KMS-11 (cell line): ENCODE measurements around the gene RNF38.

Experiments
- H2AFZ ChIP-seq: fragments of 200-600 bp; sonication (generic); 2 replicates; pipeline ENCODE4 v1.6.1; 2016; ENCODE audit warnings: antibody characterized with exemption, mixed run types, low read depth
- H3K27ac ChIP-seq: fragments of 200-600 bp; sonication (generic); 2 replicates; pipeline ENCODE4 v1.6.1; 2016; ENCODE audit warnings: mild to moderate bottlenecking, mixed run types
- H3K27me3 ChIP-seq: fragments of 200-600 bp; sonication (generic); 2 replicates; pipeline ENCODE4 v1.6.1; 2017; ENCODE audit warnings: mild to moderate bottlenecking, low read depth, mixed run types, moderate library complexity; ENCODE audit not compliant: insufficient read depth
- H3K36me3 ChIP-seq: fragments of 200-600 bp; sonication (generic); 2 replicates; pipeline ENCODE4 v1.6.1; 2017; ENCODE audit warnings: mild to moderate bottlenecking, mixed run types; ENCODE audit not compliant: insufficient read depth
- H3K4me1 ChIP-seq: fragments of 200-600 bp; sonication (generic); 2 replicates; pipeline ENCODE4 v1.6.1; 2016; ENCODE audit warnings: mild to moderate bottlenecking, low read depth, mixed run types; ENCODE audit not compliant: poor library complexity, severe bottlenecking
- H3K4me2 ChIP-seq: fragments of 200-600 bp; sonication (generic); 2 replicates; pipeline ENCODE4 v1.7.0; 2016; ENCODE audit warnings: mild to moderate bottlenecking, mixed run types
- H3K4me3 ChIP-seq: fragments of 200-600 bp; sonication (generic); IDR thresholded peaks from 2 replicates; pipeline ENCODE4 v1.6.1; 2017; ENCODE audit warnings: low read depth, low read length, mixed read lengths; ENCODE audit not compliant: insufficient read depth
- H3K79me2 ChIP-seq: fragments of 200-600 bp; sonication (generic); 2 replicates; pipeline ENCODE4 v1.6.1; 2016; ENCODE audit warnings: low read depth, mixed run types; ENCODE audit not compliant: insufficient read depth
- H3K9ac ChIP-seq: fragments of 200-600 bp; sonication (generic); 2 replicates; pipeline ENCODE4 v1.6.1; 2016; ENCODE audit warnings: mild to moderate bottlenecking, mixed run types
- H4K20me1 ChIP-seq: fragments of 200-600 bp; sonication (generic); 2 replicates; pipeline ENCODE4 v1.6.1; 2016; ENCODE audit warnings: mild to moderate bottlenecking, mixed run types; ENCODE audit not compliant: insufficient read depth
- TF ChIP-seq, protein P1 (sequence below): fragments of 200-600 bp; sonication (generic); conservative IDR thresholded peaks from 2 replicates; pipeline ENCODE4 v1.6.1; 2017; ENCODE audit warnings: low read depth, mild to moderate bottlenecking, antibody characterized with exemption, low read length, moderate library complexity, mixed read lengths

Gene RNF38

GRCh38 chr9:36438536-36439236 is 38.6 kb upstream of the RNF38 start:
- Histone ChIP-seq H2AFZ (no peak overlapping the region), H4K20me1 (no peaks in the 10 kb centered on the region), H3K4me3 (no peak overlapping the region), H3K4me2 (no peak overlapping the region), H3K27me3 (no peaks in the 10 kb centered on the region), H3K36me3 (no peaks in the 10 kb centered on the region), H3K9ac (no peak overlapping the region), H3K27ac (no peak overlapping the region), H3K79me2 (no peaks in the 10 kb centered on the region), H3K4me1 (no peaks in the 10 kb centered on the region)
- TF ChIP-seq, protein P1, sequence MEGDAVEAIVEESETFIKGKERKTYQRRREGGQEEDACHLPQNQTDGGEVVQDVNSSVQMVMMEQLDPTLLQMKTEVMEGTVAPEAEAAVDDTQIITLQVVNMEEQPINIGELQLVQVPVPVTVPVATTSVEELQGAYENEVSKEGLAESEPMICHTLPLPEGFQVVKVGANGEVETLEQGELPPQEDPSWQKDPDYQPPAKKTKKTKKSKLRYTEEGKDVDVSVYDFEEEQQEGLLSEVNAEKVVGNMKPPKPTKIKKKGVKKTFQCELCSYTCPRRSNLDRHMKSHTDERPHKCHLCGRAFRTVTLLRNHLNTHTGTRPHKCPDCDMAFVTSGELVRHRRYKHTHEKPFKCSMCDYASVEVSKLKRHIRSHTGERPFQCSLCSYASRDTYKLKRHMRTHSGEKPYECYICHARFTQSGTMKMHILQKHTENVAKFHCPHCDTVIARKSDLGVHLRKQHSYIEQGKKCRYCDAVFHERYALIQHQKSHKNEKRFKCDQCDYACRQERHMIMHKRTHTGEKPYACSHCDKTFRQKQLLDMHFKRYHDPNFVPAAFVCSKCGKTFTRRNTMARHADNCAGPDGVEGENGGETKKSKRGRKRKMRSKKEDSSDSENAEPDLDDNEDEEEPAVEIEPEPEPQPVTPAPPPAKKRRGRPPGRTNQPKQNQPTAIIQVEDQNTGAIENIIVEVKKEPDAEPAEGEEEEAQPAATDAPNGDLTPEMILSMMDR: no peak

GRCh38 chr9:36437790-36438189 is 37.7 kb upstream of the RNF38 start:
- no peaks in the 10 kb centered on the region for H3K79me2 ChIP-seq
- no peak overlapping the region for H3K27ac ChIP-seq
- no peaks in the 10 kb centered on the region for H3K27me3 ChIP-seq
- H3K36me3 ChIP-seq: no peaks in the 10 kb centered on the region
- H2AFZ ChIP-seq: no peak overlapping the region
- H3K4me2 ChIP-seq: no peak overlapping the region
- no peaks in the 10 kb centered on the region for H3K4me1 ChIP-seq
- no peak overlapping the region for H3K9ac ChIP-seq
- no peaks in the 10 kb centered on the region for H4K20me1 ChIP-seq
- H3K4me3 ChIP-seq: no peak overlapping the region
- TF ChIP-seq, protein P1: no peak

GRCh38 chr9:36436909-36437308 is 36.8 kb upstream of the RNF38 start:
- no peaks in the 10 kb centered on the region for H3K36me3 ChIP-seq

DNA sequence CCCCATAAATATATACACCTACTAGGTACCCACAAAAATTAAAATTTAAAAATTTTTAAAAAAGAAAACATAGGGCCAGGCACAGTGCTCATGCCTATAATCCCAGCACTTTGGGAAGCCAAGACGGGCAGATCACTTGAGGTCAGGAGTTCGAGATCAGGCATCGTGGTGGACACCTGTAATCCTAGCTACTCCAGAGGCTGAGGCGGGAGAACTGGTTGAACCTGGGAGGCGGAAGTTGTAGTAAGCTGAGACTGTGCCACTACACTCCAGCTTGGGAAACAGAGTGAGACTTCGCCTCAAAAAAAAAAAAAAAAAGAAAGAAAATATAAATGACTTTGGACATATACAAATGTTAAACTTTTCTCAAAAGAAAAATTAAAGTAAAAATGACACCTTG is 33.3 kb upstream of the RNF38 start:
- Histone ChIP-seq H3K4me3 (no peak overlapping the region), H4K20me1 (no peaks in the 10 kb centered on the region), H3K27ac (no peak overlapping the region), H3K9ac (no peak overlapping the region), H2AFZ (no peak overlapping the region), H3K36me3 (no peaks in the 10 kb centered on the region), H3K27me3 (no peaks in the 10 kb centered on the region), H3K79me2 (no peaks in the 10 kb centered on the region), H3K4me1 (no peaks in the 10 kb centered on the region), H3K4me2 (no peak overlapping the region)
- TF ChIP-seq, protein P1: no peak

More at GRCh38 chr9:36436909-36437308, 36.8 kb upstream of the RNF38 start:
- no peak overlapping the region for H2AFZ ChIP-seq
- no peaks in the 10 kb centered on the region for H3K79me2 ChIP-seq
- H3K4me2 ChIP-seq: no peak overlapping the region
- no peaks in the 10 kb centered on the region for H3K27me3 ChIP-seq
- H3K4me3 ChIP-seq: no peak overlapping the region
- no peak overlapping the region for H3K9ac ChIP-seq
- no peak overlapping the region for H3K27ac ChIP-seq
- H4K20me1 ChIP-seq: no peaks in the 10 kb centered on the region
- TF ChIP-seq, protein P1: no peak
- H3K4me1 ChIP-seq: no peaks in the 10 kb centered on the region
